Measurements from ENCODE around the gene HDAC9.

The HDAC9 gene

DNA sequence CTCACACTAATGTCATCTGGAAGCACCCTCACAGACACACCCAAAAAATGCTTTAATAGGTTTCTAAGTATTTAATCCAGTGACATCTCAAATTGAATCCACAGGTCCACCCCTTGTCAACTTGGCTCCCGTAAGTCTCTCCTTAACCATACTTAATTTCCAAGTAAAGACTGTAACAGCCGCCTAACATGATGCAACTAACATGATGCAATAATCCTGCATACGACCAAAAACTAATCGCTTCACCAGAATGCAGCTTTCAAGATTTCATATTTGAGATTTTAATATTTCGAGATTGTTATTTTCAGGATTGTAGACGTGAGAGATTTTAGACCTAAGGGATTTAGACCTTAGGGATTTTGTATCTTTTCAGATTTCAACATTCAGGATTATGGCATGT, 3.7 kb upstream of the HDAC9 start:
- no peak for DNase-seq (ENCODE audit: low spot score)
- TF ChIP-seq, protein P1, sequence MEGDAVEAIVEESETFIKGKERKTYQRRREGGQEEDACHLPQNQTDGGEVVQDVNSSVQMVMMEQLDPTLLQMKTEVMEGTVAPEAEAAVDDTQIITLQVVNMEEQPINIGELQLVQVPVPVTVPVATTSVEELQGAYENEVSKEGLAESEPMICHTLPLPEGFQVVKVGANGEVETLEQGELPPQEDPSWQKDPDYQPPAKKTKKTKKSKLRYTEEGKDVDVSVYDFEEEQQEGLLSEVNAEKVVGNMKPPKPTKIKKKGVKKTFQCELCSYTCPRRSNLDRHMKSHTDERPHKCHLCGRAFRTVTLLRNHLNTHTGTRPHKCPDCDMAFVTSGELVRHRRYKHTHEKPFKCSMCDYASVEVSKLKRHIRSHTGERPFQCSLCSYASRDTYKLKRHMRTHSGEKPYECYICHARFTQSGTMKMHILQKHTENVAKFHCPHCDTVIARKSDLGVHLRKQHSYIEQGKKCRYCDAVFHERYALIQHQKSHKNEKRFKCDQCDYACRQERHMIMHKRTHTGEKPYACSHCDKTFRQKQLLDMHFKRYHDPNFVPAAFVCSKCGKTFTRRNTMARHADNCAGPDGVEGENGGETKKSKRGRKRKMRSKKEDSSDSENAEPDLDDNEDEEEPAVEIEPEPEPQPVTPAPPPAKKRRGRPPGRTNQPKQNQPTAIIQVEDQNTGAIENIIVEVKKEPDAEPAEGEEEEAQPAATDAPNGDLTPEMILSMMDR (IDR thresholded peaks at IDR 0.05; ENCODE audit: extremely low read depth, missing control alignments), result no peak

DNA sequence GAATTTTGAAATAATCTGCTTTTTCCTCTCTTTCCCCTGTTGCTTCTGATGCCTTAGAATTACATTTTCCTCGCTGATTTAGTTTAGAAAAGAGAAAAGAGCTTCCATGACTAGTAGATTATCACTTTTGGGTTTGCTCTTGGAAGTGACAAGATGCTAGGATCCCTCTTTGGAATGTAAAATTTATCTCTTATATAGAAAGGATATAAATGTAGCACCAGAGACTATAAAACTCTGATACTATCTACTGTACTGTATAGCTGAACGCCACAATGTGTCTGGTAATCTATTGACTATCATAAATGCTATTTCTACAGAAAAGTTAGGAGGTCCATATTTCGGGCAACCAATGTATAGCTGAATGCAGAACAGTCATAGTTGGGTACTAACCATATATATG, 1.1 kb upstream of the HDAC9 start:
- TF ChIP-seq, protein P1 (IDR thresholded peaks at IDR 0.05; ENCODE audit: extremely low read depth, missing control alignments), result no peak

DNA sequence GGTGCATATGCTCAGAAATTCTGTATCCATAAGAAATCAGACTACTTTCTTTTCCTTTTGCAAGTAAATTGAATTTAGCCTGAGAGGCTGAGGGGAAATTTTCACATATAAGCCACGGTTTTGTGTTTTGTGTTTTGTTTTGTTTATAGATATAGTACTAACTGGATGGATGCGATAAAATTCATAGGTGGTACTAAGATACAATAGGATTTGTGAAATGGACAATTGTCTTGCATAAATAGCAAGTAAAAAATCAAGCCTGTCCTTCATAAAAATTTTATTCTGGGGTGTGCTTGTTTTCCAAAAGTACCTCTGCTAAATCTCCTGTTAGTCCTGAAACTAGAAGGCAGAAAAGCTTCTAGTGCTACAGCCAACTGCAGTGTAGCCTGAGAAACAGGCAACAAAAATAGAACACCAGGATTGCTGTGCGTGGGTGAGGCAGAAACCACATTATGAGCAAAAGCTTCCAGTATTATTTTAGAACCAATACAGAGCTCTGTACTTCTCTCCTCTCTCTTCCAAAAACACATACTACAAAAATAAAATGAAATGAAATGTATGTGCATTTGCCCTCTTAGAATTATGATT, 634 bp upstream of the HDAC9 start:
- TF ChIP-seq, protein P1 (IDR thresholded peaks at IDR 0.05; ENCODE audit: extremely low read depth, missing control alignments), result no peak
- DNase-seq (ENCODE audit: low spot score), result no peak

More for the DNA sequence above, 1.1 kb upstream of the HDAC9 start:
- DNase-seq (ENCODE audit: low spot score), result no peak

DNA sequence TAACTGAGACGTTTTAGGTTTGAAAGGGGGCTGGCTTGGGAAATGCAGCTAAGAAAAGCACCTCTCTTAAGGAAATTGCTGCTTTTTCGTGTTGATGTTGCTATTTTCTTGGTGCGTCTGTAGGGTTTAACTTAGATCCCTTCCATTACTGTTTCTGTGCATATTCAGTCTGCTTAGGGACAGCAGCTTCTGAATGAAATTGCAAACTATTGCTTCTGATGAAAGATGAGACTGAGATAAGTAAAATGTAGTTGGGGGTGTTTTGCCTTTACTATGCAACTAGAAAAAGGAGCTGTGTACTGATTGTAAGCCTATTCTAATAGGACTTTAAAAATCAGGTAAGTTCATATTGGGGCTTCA, 772 bp downstream of the HDAC9 start:
- DNase-seq (ENCODE audit: low spot score), result no peak

DNA sequence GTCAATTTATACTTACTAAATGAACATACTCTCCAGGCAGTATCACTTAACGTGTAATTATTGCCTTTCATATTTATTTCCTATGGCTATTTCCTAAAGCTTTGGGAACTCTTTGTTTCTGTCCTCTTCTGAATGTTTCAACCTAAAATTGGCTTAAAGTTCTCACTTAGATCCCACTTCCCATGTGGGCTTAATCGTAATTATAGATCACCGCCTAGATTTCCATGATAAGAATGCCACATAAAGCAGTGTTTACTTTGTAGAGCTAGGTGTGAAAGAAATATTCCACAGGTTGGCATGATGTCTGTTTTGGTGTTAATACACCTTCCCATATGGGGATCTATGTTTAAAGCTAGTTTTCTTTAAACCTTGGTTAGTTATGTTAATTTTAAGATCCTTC, 1.5 kb downstream of the HDAC9 start:
- TF ChIP-seq, protein P1 (IDR thresholded peaks at IDR 0.05; ENCODE audit: extremely low read depth, missing control alignments), result no peak
- DNase-seq (ENCODE audit: low spot score), result no peak

More for the DNA sequence above, 772 bp downstream of the HDAC9 start:
- TF ChIP-seq, protein P1 (IDR thresholded peaks at IDR 0.05; ENCODE audit: extremely low read depth, missing control alignments), result no peak

DNA sequence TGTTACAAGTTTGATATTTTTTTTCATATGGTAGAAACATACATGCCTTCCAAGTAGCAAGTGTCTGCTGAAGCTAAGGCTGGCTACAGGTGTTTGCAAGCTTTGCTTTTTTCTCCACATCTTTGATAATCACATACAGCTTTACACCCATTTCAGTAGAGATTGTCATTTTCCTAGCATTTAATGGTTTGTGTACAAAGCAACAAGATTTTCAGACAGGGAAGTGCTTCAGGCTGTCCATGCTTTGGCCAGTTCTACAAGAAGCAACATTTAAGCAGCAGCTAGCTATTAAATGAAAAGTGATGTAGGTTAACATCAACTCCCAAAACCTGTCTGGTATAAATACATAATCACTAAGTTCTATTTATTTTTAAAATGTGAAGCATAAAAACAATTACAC, 2.3 kb downstream of the HDAC9 start:
- DNase-seq (ENCODE audit: low spot score), result no peak
- TF ChIP-seq, protein P1 (IDR thresholded peaks at IDR 0.05; ENCODE audit: extremely low read depth, missing control alignments), result no peak

DNA sequence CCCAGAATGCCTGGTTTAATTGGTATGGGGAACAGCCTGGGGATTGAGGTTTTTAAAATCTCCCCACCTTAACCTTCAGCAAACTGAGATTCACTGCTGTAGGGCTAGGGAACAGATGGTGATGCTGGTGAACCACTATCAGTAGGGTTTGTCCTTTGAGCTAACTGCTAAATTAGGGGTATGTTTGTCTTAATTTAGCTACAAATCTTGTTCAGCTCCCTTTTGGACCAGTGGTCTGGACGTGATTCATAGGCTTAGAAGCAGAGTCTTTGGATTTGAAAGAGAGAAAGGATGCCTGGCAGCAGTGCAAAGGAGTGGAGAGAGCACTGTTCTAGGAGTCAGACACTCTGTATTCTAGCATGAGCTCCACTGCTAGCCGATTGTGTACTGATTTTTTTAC, 2.8 kb downstream of the HDAC9 start:
- TF ChIP-seq, protein P1 (IDR thresholded peaks at IDR 0.05; ENCODE audit: extremely low read depth, missing control alignments), result no peak
- no peak for DNase-seq (ENCODE audit: low spot score)
